Esophagus (tissue), 2 donors: ENCODE measurements around the gene TMEM129. TPM values are rescaled to one million over a fixed set of nuclear protein-coding genes. Genes with fewer than 3 reads are reported as not detected.

Experiments used
- H3K27ac ChIP-seq, 2 donors: one replicate each; pipeline ENCODE4 v1.5.1; 2013; ENCODE audit warnings: low read depth in 2 of 2, mild to moderate bottlenecking in 2 of 2, inconsistent platforms in 1 of 2, low read length in 1 of 2, moderate library complexity in 1 of 2
- H3K27me3 ChIP-seq, 2 donors: one replicate each; pipeline ENCODE4 v1.6.1; 2013; ENCODE audit warnings: low read length in 2 of 2, control low read depth in 1 of 2, mild to moderate bottlenecking in 1 of 2; ENCODE audit not compliant: insufficient read depth in 2 of 2, control insufficient read depth in 1 of 2
- H3K36me3 ChIP-seq, 2 donors: one replicate each; pipeline ENCODE4 v1.6.1; 2013; ENCODE audit warnings: low read length in 1 of 2; ENCODE audit not compliant: control insufficient read depth in 2 of 2, insufficient read depth in 2 of 2
- H3K4me1 ChIP-seq, 2 donors: one replicate each; pipeline ENCODE4 v1.6.1; 2013; ENCODE audit warnings: low read length in 1 of 2; ENCODE audit not compliant: control insufficient read depth in 2 of 2, insufficient read depth in 2 of 2
- H3K4me3 ChIP-seq, 2 donors: one replicate each; pipeline ENCODE4 v1.5.1; 2013; ENCODE audit warnings: low read length in 2 of 2, mild to moderate bottlenecking in 2 of 2, low read depth in 1 of 2, moderate library complexity in 1 of 2
- H3K9me3 ChIP-seq, 2 donors: one replicate each; pipeline ENCODE4 v1.6.1; 2013; ENCODE audit warnings: mild to moderate bottlenecking in 2 of 2, low read depth in 1 of 2, low read length in 1 of 2, moderate library complexity in 1 of 2; ENCODE audit not compliant: control insufficient read depth in 2 of 2, insufficient read depth in 1 of 2
- WGBS, 2 donors: extraction: QIAGEN DNeasy Blood & Tissue Kit; methylation state at CpG; one replicate each; pipeline ENCODE4 v1.1.7; 2013; 5-methylcytosine and 5-hydroxymethylcytosine counted together
- polyA plus RNA-seq, 2 donors: library from polyadenylated mRNA; stranded (reverse); fragments of 200-250 nt; gene quantifications; one replicate each; pipeline ENCODE4 v1.2.3, GENCODE V29; 2013
- donor health status: healthy with polysubstance abuse.
- donor health status: Bipolar disorder and iron deficiency.

Gene TMEM129
- polyA plus RNA-seq, 2 donors: 21.8 to 25.6 TPM

DNA sequence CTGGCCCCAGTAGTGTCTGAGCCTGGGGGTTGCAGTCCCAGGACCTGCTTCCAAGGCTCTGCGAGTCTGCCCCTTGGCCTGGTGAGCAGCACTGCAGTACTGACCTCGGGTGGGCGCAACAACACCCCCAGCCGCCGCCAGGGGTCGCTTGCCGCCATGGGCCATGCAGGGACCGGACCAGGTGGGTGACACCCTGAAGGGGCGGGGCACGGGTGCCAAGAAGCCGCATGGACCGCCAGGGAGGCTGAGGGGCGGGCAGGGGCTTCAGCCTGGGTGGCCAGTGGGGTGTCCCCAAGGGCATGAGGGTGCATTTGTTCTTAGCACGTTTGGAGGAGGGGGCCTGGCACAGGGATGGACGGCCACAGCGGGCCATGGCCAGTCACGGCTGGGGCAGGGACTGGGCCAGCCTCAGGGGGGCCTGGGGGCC is 25.2 kb upstream of the TMEM129 start:
- H3K27ac ChIP-seq: no peak overlapping the region
- H3K4me3 ChIP-seq: no peak overlapping the region
- H3K4me1 ChIP-seq: peaks cover 1 to 9% of the 10 kb centered on the region in 2 donors
- H3K27me3 ChIP-seq: no peaks in the 10 kb centered on the region
- peaks cover 0 to 11% of the 10 kb centered on the region in 2 donors for H3K36me3 ChIP-seq
- 13 to 19% methylated on average over 16 to 17 of the region's 17 CpGs for WGBS, 2 donors
- no peaks in the 10 kb centered on the region for H3K9me3 ChIP-seq

- 82 to 85% methylated on average over 12 of the region's 12 CpGs for WGBS, 2 donors
- no peaks in the 10 kb centered on the region for H3K27me3 ChIP-seq
- no peaks in the 10 kb centered on the region for H3K9me3 ChIP-seq
- H3K27ac ChIP-seq: no peak overlapping the region
- peaks cover 0 to 16% of the 10 kb centered on the region in 2 donors for H3K36me3 ChIP-seq
- H3K4me1 ChIP-seq: peaks cover 0 to 7% of the 10 kb centered on the region in 2 donors
- no peak overlapping the region for H3K4me3 ChIP-seq
Measured at GRCh38 chr4:1745697-1746096, 24.6 kb upstream of the TMEM129 start.

DNA sequence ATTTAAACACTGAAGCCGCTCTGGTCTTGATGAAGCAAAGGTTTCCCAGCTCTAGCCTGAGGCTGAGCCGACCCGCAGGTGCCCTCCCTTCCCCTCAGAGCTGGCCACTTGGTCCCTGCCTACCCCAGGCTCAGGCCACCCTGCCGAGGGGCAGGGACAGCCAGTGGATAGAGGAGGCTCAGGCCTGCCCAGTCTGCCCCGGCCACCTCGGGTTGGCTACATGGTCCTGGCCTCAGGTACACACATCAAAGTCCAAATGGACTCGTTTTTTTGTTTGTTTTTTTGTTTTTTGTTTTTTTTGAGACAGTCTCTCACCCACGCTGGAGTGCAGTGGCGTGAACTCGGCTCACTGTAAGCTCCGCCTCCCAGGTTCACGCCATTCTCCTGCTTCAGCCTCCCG is 24.0 kb upstream of the TMEM129 start:
- WGBS, 2 donors: 87 to 89% methylated on average over 13 of the region's 13 CpGs
- no peaks in the 10 kb centered on the region for H3K9me3 ChIP-seq
- peaks cover 0 to 20% of the 10 kb centered on the region in 2 donors for H3K36me3 ChIP-seq
- H3K4me1 ChIP-seq: peaks cover 0 to 7% of the 10 kb centered on the region in 2 donors
- no peak overlapping the region for H3K27ac ChIP-seq
- H3K27me3 ChIP-seq: no peaks in the 10 kb centered on the region
- H3K4me3 ChIP-seq: no peak overlapping the region

DNA sequence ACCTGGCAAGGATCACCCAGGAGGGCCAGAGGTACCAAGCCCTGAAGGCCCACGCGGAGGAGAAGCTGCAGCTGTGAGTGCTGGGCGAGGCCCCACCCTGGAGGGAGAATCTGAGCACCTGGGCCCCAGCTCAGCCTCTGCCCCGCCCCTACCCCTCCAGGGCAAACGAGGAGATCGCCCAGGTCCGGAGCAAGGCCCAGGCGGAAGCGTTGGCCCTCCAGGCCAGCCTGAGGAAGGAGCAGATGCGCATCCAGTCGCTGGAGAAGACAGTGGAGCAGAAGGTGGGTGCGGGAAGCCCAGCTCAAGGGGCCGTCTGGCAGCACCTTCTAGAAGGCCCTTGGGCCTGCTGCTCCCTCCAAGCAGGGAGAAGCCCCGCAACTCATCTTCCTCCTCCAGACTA is 23.4 kb upstream of the TMEM129 start:
- Histone ChIP-seq H3K27ac (no peak overlapping the region), H3K4me3 (no peak overlapping the region), H3K27me3 (no peaks in the 10 kb centered on the region), H3K4me1 (peaks cover 0 to 7% of the 10 kb centered on the region in 2 donors), H3K36me3 (peaks cover 0 to 25% of the 10 kb centered on the region in 2 donors), H3K9me3 (no peaks in the 10 kb centered on the region)
- WGBS, 2 donors: 79 to 82% methylated on average over 14 of the region's 14 CpGs

GRCh38 chr4:1743975-1744374 is 22.9 kb upstream of the TMEM129 start:
- Histone ChIP-seq H3K36me3 (peaks cover 0 to 31% of the 10 kb centered on the region in 2 donors), H3K27ac (no peak overlapping the region), H3K27me3 (no peaks in the 10 kb centered on the region), H3K4me3 (no peak overlapping the region), H3K9me3 (no peaks in the 10 kb centered on the region), H3K4me1 (peaks cover 0 to 7% of the 10 kb centered on the region in 2 donors)
- 90 to 92% methylated on average over 6 of the region's 6 CpGs for WGBS, 2 donors

GRCh38 chr4:1743551-1743950 is 22.4 kb upstream of the TMEM129 start:
- H3K27ac ChIP-seq: no peak overlapping the region
- 79 to 94% methylated on average over 12 of the region's 12 CpGs for WGBS, 2 donors
- peaks cover 0 to 31% of the 10 kb centered on the region in 2 donors for H3K36me3 ChIP-seq
- no peak overlapping the region for H3K4me3 ChIP-seq
- H3K4me1 ChIP-seq: peaks cover 0 to 5% of the 10 kb centered on the region in 2 donors
- H3K9me3 ChIP-seq: peaks cover 0 to 2% of the 10 kb centered on the region in 2 donors
- no peaks in the 10 kb centered on the region for H3K27me3 ChIP-seq

- WGBS, 2 donors: 91 to 93% methylated on average over 17 of the region's 17 CpGs
- peaks cover 3 to 46% of the 10 kb centered on the region in 2 donors for H3K36me3 ChIP-seq
- no peak overlapping the region for H3K27ac ChIP-seq
- peaks cover 0 to 4% of the 10 kb centered on the region in 2 donors for H3K4me1 ChIP-seq
- H3K27me3 ChIP-seq: no peaks in the 10 kb centered on the region
- H3K4me3 ChIP-seq: no peak overlapping the region
- peaks cover 8 to 20% of the 10 kb centered on the region in 2 donors for H3K9me3 ChIP-seq
Measured at GRCh38 chr4:1741208-1741607, 20.1 kb upstream of the TMEM129 start.

GRCh38 chr4:1740021-1740545 is 19.0 kb upstream of the TMEM129 start:
- Histone ChIP-seq H3K36me3 (peaks cover 3 to 55% of the 10 kb centered on the region in 2 donors), H3K9me3 (peaks cover 8 to 20% of the 10 kb centered on the region in 2 donors), H3K4me3 (no peak overlapping the region), H3K27ac (no peak overlapping the region), H3K4me1 (peaks cover 0 to 4% of the 10 kb centered on the region in 2 donors), H3K27me3 (no peaks in the 10 kb centered on the region)
- 96 to 97% methylated on average over 22 of the region's 22 CpGs for WGBS, 2 donors

DNA sequence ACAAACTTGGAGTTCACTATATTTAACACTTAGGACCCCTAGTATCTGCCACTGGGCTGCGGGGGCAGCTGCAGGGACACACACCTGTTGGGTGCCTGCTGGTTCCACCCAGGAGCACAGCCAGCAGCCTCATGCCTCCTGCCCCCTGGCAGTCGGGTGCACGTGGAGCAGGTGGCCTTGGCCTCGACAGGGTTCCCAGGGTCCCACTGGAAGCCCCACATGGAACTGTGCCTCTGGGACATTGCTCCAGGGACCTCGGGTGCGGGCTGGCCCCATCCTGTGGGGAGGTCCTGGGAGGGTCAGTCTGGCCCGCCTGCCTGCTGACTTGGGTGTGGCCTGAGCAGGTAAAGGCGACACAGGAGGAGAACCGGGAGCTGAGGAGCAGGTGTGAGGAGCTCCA is 18.2 kb upstream of the TMEM129 start:
- H3K27me3 ChIP-seq: no peaks in the 10 kb centered on the region
- WGBS, 2 donors: 96 to 98% methylated on average over 9 of the region's 9 CpGs

DNA sequence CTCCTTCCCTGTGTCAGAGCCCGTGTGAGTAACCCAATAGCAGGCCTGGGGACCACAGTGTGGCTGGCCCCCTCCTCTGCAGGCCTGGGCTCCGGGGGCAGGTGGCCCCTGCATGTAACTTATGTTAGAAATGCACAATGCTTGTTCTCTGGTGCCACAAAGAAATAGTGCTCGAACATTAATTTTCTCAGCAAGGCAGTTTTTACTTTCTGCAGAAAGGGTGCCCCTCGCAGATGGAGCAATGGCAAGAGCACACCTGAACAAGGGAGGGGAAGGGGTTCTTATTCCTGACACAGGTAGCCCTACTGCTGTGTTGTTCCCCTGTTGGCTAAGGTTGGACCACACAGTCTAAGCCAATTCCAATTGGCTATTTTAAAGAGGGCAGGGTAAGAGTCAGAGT is 17.3 kb upstream of the TMEM129 start:
- H3K36me3 ChIP-seq: peaks cover 6 to 52% of the 10 kb centered on the region in 2 donors
- no peak overlapping the region for H3K4me3 ChIP-seq
- peaks cover 8 to 20% of the 10 kb centered on the region in 2 donors for H3K9me3 ChIP-seq
- H3K4me1 ChIP-seq: no peaks in the 10 kb centered on the region
- H3K27me3 ChIP-seq: no peaks in the 10 kb centered on the region
- WGBS, 2 donors: 96 to 98% methylated on average over 4 of the region's 4 CpGs
- H3K27ac ChIP-seq: no peak overlapping the region

More for the DNA sequence above, 18.2 kb upstream of the TMEM129 start:
- no peak overlapping the region for H3K27ac ChIP-seq
- peaks cover 8 to 20% of the 10 kb centered on the region in 2 donors for H3K9me3 ChIP-seq
- peaks cover 6 to 56% of the 10 kb centered on the region in 2 donors for H3K36me3 ChIP-seq
- peaks cover 0 to 1% of the 10 kb centered on the region in 2 donors for H3K4me1 ChIP-seq
- H3K4me3 ChIP-seq: no peak overlapping the region
